Right forelimb (tissue), 1 donor: Measurements from ENCODE around the gene NDUFA8.

Experiments
- DNase-seq: peaks from one replicate; pipeline ENCODE4 v3.0.0-alpha.2; 2018

NDUFA8 gene

DNA sequence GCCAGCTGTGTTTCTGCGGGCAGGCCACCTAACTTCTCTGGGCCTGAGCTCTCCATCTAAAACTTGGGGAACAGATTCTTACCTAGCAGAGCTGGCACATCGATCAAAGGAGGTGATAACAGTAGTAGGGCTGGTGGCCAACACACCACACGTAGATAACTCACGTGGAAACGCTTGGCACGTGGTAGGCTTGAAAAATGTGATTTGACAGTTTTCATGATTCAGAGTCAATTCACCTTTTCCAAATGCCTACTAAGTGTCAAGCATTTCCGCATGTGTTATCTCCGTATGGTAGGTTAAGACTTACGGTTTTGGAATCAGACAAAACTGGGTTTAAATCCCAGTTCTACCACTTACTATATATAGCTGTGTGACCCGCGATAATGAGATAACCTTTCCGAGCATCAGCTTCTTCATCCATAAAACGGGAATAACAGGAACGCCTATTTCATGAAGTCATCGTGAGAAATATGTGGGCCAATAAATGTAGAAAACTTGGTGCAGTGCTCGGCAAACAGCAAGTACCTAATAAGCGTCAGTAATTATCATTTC, 25.5 kb downstream of the NDUFA8 start:
- no peak for DNase-seq

DNA sequence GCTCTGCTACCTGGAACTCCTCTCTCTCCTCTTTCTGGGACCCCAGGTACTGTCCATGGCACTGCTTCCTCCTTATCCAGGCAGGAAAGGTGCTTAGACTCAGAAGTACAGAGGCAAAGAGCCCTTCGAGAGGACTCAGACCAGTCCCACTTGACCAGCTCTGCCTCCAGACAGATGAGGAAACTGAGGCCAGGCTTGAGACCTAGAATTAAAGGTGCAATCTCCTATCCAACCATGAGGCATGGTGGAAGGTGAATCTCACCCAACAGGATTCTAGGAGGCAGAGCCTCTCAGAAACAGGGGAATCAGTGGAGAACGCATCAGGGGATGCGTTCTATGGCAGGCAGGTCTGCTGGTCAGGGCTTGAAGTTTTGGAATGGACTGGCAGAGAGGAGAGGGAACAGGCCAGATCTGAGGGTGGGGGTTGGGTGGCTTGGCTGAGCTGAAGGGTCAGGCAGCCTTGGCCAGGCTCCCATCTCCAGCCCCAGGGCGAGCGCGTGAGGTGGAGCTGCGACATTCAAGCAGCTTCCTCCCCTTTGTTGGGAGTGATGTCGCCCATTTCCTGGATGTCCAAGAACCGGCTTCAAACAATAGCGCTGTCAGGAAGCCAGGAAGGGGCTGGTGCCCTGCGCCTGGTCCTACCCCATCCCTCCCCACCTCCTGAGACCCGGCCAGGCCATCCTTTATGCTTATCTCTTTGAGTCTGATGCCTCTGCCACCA, 26.2 kb downstream of the NDUFA8 start:
- DNase-seq, result no peak

DNA sequence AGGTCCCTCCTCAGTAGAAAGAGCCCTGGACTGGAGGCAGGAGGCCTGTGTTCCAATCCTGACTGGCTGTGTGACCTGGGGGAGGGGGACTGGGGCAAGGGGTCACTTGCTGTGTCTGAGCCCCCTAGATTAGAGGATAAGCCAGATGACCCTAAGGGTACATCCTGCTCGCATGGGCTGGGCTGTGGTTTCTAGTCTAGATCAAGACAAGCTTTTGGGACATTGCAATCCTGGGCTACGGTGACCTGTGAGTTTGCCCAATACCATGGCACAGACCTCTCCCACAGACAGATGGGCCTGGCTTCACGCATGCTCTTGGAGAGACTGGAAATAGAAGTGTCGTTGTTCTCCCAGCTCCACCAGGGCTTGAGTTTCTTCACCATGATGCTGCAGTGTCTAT, 27.0 kb downstream of the NDUFA8 start:
- no peak for DNase-seq

DNA sequence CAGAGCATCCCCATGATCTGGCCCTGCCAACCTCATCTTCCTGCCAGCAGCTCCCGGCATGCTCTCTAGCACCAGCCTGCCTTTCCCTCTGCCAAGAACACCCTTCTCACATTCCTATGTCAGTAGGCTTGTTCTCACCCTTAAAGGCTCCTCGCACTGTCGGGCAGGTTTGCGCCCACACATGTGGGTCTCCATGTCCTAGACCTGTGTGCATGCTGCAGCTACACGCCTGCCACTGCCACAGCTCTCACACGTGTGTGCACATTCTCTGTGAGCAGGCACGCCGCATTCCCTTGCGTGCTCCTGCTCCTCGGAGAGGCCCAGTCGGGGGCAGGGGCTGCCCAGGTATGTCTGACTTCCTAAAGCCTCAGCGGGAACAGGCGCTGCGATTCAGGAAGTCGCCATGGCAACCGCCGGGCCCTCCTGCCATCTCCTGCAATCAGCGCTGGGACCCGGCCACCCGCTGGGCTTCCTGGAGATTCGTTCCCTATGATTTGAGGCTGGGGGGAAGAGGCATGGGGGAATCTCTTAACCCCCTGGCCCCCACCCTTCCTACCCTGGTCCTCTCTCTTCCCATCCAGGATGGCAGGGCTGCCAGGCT, 28.1 kb downstream of the NDUFA8 start:
- no peak for DNase-seq

DNA sequence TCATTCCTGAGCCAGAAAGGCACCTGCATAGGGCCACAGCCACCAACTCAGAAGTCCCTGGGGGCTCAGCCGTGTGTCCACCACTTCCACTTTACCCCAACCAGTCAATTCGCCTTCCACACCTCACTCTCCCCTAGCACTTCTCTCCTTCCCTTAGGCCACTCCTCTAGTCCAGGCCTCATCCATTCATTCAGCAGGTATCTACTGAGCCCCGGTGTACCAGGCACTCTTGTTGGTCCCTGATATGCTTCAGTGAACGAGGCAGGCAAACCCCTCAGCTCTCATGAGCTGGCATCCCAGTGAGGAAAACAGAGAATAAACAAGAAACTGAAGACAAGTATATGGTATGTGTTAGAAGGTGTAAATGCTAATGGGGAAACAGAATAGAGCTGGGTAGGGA, 28.7 kb downstream of the NDUFA8 start:
- no peak for DNase-seq

DNA sequence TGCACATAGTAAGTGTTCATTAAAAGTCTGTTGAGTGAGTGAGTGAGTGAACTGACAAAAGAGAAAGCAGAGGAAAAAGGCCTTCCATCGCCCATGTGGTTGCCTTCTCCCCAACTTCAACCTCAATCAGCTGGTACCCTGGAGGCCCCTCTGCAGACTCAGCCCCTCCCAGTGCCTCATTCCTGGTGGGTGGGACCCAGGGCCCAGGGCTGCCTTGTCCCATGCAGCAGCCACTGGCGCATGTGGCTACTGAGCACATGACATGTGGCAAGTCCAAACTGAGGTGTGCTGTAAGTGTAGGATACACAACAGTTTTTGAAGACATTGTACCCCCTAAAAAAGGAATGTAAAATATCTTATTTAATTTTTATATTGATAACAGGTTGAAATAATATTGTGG, 29.6 kb downstream of the NDUFA8 start:
- DNase-seq, result no peak

DNA sequence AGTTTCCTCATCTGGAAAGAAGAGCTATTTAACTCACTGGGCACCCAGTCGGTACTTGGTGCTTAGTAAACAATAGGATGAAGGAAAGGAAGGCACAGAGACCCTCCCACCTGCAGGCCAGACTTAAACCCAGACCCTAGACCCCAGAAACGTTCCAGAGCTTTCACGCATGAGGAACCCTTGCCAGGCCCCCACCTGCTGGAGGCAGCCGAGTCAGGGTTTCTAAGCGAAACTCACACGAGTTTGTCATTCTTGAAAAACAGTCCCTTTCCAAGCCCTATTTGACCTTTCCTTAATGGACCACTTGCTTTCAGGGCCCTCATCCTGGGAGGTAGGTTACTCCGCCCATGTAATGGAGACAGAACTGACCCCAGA, 30.6 kb downstream of the NDUFA8 start:
- no peak for DNase-seq

DNA sequence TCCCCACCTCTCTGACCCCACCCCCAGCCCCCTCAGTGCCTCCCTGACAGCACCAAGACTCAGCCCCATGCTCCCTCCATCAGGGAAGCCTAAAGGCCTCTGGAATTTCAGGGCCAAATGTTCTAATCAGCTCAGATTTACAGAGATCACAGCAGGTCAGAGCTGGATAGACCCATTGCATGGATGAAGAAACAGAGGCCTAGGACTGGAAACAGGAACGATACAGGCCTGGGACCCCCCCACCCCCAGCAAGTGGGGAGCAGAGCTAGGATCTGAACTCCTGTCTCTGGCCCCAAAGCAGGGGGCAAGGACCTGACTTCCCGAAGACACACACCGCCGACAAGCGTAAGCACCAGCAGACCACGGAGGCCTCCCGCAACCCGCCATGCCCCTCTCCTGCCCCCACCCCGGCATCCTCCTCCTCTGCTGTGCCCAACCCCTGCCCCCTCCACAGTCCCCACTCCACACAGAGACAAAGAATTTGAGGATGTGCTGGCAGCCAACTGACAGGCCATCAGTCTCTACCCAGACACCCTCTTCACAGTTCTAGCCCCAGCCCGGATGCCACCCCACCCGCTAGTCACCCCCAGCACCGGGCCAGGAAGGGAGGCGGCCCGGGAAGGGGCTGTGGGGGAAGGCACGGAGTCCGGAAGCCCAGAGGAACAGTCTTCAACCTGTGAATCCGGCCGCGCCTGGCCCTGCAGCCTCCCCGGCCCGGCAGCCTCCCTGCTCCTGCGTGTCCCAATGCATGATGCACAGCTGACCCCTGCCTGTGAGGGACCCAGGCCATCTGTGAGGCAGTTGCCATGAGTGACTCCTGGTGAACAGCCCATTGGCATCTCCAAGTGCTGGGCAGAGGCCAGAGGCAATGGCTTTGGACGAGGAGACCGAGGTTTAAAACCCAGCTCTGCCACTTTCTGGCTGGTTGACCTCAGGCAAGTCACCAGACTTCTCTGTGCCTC, 31.3 kb downstream of the NDUFA8 start:
- DNase-seq, result no peak

DNA sequence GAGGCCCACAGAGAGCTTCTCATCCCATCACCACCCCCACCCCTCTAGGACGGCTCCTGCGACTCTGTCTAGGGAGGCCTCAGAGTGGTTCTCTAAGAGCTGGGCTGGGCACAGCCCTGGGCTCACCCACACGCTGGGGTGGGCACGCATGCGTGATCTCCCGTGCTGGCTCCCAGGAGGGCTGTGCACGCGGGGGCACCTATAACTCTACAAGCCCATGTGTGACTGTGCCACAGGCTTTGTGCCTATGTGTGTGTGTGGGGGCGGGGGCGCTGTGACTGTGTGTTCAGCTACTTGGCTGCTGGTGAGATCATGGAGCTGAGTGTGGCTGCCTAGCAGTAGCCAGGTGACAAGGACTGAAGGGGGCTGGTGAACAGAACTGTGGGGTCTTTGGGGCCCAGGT, 32.2 kb downstream of the NDUFA8 start:
- no peak for DNase-seq

- no peak for DNase-seq
Measured at GRCh38 chr9:122126331-122127261, 33.0 kb downstream of the NDUFA8 start.

DNA sequence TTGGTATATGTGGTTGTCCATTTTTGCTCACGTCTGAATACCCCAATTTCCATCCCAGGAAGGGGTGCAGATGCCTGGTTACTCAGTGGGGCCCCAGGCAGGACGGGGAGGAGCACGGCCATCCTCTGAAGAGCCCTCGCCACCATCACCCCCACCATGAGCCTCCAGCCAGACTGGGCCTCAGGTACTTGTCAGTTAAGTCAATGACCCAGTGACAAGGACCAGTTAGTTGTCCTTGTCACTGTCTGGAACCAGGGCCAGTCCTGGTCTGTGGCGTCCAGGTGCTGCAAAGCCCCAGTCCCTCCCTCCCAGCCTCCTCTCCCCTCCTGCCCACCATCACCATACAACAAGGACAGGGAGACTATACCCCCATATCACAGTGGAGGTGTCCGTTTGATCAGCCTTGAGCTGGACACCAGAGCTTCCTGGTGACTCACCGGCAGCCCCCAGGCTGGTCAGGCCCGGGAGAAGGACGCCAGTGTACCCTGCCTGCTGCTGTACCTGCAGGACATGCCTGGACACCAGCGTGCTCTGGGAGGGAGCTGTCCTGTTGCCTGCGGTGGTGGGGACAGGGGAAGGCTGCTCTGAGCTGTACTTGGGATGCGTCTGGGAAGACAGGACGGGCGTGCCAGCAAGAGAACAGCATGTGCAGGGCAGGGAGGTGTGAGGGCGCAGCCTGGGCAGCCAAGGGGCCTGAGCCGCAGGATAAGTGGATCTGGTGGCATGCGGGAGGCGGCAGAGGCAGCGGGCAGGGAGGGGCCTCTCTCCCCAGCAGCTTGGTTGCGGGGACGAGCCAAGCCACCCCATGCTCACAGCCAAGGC, 33.9 kb downstream of the NDUFA8 start:
- DNase-seq, result no peak

DNA sequence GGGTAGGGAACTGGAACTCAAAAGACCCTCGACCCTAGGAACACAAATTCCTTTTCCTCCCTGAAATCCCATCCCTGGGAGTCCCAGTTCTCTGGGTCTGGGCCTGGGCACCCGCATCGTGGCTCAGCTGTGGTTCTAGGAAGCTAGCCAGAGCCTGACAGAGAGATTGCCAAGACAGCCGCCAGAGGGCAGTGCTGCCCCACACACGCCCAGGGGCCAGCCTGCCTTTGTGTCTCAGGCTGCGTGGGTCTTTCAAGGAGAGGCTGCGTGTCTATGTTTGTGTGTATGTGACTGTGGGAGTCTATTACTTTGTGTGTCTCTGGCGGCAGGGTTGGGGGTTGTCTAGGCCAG, 34.4 kb downstream of the NDUFA8 start:
- DNase-seq, result peak; percentile 91

GRCh38 chr9:122124528-122124927, 35.1 kb downstream of the NDUFA8 start:
- DNase-seq, result no peak

GRCh38 chr9:122124048-122124447, 35.5 kb downstream of the NDUFA8 start:
- no peak for DNase-seq

- peak; percentile 87 for DNase-seq
Measured at GRCh38 chr9:122122903-122123632, 36.5 kb downstream of the NDUFA8 start.

- DNase-seq, result no peak
Measured at GRCh38 chr9:122122468-122122867, 37.1 kb downstream of the NDUFA8 start.

- no peak for DNase-seq
Measured at GRCh38 chr9:122121931-122122330, 37.6 kb downstream of the NDUFA8 start.

DNA sequence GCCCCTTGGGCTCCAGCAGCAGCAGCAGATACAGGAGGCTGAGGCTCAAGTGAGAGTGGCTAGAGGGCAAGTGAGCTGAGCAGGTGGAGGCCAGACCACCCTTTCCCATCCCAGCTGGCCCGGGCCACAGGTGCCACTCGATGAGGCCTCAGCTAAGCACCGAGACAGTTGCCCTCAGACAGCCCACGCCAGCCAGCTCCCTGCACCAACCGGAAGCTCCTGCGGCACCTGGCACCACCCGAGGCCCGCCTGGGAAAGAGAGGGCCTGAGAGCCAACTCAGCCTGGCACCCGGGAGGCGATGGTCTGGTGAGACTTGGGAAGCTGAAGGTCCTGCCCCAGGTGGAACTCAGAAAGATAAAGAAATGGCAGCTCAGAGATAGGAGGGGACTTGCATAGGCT, 38.2 kb downstream of the NDUFA8 start:
- DNase-seq, result no peak

DNA sequence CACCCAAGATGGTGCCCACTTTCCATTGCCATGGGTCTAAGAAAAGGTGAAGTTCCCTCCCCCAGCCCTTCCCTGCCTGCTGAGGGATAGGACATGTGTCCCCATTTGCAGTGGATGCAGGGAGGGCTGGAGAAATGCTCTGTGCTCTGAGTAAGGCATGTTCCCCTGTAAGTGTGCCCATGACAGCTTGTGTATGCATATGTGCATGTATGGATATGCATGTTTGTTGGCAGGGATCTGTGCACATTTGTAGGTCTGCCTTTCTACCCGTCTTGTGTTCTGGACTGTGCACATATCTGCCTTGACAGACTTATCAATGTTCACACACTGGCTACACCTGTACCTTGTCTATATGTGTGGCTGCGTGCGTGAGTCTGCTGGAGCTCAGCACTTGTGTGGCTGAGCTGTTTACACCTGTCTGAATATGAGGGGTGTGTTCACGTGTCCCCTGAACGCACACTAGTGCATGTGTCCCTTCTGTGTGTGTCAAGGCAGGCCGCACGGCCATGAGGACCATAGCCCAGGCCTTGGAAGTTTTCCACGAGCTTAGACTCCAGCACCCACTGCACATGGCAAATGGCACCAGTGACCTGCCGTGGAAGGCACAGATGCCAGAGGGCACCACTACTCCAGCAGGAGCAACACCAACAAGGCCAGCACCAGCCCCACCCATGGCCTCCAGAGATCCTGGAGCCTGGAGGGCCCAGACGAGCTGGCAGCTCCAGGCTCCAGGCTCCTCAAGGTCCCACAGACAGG, 39.1 kb downstream of the NDUFA8 start:
- DNase-seq, result no peak

- no peak for DNase-seq
Measured at GRCh38 chr9:122119721-122120120, 39.9 kb downstream of the NDUFA8 start.
